Body of pancreas (tissue), 4 donors: ENCODE measurements around the gene SLC9A7.
A peak's percentile ranks its signal among the peaks of the same experiment; 100 is the strongest.

Experiments used
- CTCF ChIP-seq, 7 experiments: fragments of 450-650 bp in 4 of 7; fragments of 200-600 bp in 3 of 7; sonication (generic) in 3 of 7; IDR thresholded peaks; one replicate each; pipeline ENCODE4 v1.5.1; 2016 to 2019; ENCODE audit warnings: antibody characterized with exemption in 7 of 7
- POLR2A ChIP-seq, 3 donors: fragments of 450-650 bp; IDR thresholded peaks; one replicate each; pipeline ENCODE4 v1.6.1; 2016; ENCODE audit warnings: antibody characterized with exemption in 3 of 3, mild to moderate bottlenecking in 2 of 3

DNA sequence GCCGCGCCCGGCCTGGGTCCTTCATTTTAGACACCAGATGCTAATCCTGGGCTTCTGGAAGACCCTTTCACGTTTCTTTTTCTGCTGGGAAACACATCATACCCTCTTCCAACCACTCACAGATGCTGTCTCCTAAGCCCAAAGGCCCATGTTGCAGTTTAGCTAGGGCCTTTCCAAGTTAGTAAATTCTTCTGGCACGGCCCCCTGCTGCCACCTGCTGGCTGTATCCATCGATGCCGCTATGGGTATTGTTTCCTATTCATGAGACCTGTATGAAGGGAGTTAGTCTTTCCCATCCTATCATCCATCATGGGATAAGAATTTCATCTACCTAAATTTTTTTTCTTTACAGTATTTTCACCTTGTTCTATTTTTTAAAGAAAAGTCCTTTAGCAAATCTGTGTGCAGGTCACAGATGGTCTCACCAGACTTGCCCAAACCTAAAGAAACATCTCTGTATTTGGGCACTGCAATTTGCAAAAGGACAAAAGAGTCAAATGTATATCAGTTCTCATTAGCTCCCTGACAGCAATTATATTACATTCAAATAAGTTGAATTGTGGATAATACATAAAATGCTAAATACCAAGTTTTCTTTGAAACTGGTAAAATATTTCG, 37.8 kb upstream of the SLC9A7 start:
- TF ChIP-seq CTCF (IDR thresholded peaks at IDR 0.05) (peak; percentile 60 to 74 (median 63)), POLR2A (IDR thresholded peaks at IDR 0.05) (no peak)
